HG03175 (cell line): ENCODE data around the gene ZNF710.
"Not testable (repeated sequence)": the region's sequence is repeated elsewhere in the genome, so short reads cannot be mapped to it uniquely, and the experiment has no call there.

Experiments
- ATAC-seq: cut with Tn5 transposase; IDR thresholded peaks from one replicate; pipeline ENCODE4 v1.9.1; 2021; ENCODE audit warnings: mild to moderate bottlenecking, moderate library complexity; ENCODE audit not compliant: unreplicated experiment

Gene ZNF710

DNA sequence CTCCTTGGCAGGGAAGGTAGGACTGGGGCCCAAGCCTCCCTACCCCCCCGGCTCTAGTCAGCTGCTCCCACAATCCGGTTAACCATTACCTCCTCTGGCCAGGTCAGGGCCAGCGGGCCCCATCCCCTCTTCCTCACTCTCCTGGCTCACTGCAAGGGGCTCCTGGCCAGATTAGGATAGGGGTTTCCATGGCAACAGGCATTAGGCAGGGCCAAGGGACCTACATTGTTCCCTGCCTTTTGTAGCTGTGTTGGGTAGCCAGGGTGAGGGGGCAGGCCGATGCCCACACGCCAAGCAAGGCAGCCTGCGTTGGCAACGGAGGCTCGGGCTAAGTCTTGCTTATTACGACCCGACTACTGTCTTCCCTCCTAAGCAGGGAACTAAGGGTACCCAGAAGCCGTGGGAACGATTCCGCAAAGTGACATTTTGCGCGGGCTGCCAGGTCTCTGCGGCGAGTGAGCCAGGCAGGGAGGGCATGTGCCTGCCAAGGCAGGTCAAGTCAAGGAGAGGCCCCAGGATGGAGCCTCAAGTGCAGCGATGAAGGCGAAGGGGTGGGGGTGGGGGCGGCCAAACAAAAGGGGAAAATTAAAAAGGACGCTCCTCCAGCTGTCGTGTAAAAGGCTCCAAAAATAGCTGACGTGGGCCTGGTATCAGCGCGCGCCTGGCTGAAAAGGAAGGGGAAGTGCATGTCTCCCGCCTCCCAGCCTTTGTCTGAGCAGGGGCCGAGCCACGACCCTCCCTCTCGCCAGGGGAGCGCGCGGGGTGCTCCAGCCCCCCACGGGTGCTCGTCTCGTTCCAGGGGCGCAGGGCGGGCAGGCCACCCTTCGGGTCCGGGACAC lies 100.2 kb downstream of the ZNF710 start:
- no peak for ATAC-seq

DNA sequence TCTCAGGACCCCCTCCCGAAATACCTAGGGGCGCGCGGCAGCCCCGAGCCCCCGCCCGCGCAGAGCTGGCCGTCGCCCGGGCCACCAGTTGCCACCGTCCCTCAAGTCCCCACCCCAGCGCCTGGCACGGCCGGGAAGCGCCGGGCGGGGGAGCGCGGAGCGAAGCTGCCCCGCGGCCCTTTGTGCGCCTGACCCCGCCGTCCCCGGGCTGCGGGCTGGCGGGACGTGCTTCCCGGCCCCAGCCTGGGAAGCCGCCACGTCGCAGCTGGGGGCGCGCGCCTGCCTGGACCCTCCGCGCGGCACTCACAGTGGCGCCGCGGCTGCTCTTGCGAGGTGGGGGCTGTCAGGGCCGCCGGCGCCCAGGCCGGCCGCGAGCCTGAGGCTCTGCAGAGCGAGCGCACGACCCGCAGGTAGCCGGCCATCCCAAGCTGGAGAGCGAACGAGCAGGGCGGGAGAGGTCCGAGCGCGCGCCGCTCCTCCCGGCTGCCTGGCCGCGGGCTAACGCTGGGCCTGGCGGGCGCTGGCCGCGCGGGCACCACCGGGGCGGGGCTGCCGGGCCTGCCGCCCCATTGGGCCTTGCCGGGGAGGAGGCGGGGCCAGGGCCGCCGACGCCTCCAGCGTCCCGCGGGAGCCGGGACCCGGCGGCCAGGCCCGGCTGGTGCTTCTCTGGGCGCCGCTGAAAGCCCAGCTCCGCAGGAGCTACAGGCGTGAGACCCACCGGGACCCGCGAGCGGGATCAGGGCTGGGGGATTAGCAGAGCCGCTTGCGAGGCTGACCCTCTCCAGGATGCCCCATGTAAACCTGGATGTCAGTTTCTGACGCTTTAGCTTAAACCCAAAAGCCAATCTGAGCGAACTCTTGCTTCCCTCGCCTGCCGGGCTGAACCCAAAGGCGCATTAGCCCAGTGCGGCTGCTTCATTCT lies 101.1 kb downstream of the ZNF710 start, which contains the start of gene IDH2:
Gene IDH2, minus strand, starts transcription at position 500 of the 922 bp plus-strand sequence. Its CDS starts 78 bp downstream, at position 422.
- peak; percentile 72 for ATAC-seq

DNA sequence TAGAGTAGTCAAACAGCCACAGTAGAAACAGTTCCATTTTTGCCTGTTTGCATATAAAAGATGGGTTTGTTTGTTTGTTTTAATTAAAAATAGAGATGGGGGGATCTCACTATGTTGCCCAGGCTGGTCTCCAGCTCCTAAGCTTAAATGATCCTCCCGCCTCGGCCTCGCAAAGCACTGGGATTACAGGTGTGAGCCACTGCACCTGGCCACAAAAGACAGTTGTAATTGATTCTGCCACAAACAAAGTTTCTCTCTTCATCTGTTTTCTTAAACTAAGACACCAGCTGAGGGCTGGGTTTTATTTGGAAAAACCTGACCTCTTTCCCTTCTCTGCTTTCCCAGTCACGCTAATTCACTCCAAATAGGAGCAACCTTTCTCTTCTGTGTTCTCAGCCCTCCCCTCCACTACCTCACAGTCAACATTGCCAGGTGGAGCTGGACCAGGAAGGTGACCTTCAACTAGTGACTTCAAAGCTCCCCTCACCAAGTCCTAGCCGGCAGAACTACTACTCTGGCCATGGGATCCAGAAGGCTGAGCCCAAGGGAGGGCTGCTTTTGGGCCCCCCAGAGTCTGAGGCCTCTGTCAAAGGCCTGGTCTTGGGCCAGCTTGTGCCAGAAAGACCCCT lies 102.7 kb downstream of the ZNF710 start:
- no peak for ATAC-seq

DNA sequence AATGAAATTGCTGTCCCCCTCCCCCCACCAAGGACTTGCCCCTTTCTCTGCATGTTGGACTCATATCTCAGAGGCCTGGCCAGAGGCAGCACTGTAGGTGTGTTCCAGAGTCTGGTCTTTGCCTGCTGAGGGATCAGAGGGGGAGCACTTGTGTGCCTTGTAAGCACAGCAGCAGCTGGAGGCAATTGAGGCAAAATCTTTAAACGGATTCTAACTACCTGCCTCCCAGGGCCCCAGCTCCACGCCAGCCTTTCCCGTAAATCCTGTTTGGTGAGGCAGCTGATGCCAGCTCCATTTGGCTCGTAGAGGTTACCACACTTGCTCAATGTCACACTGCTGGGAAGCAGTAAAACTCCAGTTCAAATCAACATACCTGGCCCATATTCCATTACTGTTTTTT lies 103.4 kb downstream of the ZNF710 start:
- no peak for ATAC-seq

DNA sequence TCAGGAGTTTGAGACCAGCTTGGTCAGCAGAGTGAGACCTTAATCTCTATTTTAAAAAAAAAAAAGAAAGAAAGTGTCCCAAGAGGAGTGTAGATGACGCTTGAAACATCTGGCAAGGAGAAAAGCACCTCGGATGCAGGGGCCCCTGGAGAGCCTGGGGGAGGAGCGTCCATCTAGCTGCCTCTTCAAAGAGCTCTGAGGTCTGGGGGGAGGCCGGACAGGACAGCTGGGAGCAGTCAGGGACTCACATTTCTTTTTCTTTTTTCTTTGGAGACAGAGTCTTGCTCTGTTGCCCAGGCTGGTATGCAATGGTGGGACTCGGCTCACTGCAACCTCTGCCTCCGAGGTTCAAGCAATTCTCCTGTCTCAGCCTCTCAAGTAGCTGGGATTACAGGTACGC lies 104.4 kb downstream of the ZNF710 start:
- ATAC-seq, result no peak

DNA sequence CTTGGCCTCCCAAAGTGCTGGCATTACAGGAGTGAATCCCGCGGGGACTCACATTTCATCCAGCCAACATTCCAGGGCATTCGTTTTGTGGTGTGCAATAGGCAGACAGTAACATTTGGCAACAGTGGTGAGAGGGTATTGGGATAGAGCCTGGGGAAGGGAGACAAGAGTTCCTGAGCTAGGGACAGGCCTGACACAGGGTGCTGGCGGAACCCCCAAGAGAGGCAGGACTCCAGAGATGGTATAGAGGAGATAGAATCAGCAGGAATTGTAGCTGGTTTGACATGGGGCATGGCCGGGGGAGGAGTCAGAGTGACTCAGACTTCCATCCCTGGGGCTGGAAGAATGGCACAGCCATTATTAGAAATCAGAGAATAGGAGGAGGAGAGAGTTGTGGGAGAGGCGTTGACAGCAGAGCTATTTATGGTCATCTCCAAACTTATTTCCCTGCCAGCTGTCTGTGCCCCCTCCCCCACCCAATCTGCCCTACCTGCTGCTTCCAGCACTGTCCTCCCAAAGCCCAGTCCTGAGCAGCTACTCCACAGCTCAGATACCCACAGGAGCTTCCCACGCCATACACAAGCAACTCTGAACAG lies 105.5 kb downstream of the ZNF710 start:
- no peak for ATAC-seq

DNA sequence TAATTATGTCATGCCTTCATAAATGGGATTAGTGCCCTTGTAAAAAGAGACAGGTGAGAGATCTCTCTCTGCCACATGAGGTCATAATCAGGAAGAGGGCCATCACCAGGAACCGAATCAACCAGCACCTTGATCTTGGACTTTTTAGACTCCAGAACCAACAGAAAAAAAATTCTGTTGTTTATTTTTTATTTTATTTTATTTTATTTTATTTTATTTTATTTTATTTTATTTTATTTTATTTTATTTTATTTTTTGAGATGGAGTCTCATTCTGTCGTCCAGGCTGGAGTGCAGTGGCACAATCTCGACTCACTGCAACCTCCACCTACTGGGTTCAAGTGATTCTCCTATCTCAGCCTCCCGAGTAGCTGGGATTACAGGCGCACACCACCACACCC lies 106.9 kb downstream of the ZNF710 start:
- ATAC-seq, result not testable (repeated sequence)

DNA sequence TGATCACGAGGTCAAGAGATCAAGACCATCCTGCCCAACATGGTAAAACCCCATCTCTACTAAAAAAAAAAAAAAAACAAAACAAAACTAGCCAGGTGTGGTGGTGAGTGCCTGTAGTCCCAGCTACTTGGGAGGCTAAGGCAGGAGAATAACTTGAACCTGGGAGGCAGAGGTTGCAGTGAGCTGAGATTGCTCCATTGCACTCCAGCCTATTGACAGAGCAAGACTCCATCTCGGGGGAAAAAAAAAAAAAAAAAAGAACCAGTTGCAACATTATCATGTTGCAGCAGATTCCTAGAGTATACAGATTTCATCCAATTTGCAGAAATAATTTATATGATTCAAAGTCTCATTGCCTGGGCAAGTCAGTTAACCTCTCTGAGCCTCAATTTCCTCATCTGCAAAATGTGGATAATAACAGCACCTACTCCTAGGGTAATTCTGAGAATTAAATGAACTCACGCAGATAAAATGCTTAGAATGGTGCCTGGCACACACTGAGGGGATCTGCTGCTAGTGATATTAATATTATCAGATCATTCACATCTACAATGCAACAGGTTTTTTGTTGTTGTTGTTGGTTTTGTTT lies 108.1 kb downstream of the ZNF710 start:
- not testable (repeated sequence) for ATAC-seq

DNA sequence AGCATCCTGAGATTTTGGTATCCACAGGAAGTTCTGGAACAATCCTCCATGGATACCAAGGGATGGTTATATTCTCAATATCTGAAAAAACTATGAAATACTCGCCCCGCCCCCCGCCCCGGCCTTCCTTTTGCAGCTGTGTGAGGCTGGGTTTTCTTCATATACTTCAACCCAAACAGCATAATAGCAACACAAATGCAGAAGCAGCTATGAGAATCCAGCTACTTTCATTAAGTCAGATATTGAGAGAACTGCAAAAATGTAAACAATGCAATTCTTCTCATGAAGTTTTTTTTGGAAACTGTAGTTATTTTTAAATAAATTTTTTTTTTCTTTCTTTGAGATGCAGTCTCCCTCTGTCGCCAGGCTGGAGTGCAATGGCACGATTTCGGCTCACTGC lies 112.0 kb downstream of the ZNF710 start:
- ATAC-seq, result no peak

DNA sequence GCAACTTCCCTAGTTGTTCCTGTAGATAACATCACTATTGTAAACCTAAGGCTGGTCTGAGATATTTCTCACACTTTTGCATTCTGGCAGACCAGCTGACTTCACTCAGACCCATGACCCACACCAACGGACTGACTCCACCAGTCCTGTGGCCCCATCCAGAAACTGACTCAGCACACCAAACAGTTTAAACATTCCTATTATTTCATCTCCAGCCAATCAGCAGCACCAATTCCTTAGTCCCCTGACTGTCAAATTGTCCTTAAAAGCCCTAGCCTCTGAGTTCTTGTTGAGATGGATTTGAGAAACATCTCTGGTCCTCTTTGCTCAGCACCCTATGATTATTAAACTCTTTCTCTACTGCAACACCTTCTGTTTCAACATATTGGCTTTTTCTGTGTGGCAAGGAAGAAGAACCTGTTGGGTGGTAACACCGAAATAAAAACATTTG lies 113.4 kb downstream of the ZNF710 start:
- ATAC-seq, result no peak

DNA sequence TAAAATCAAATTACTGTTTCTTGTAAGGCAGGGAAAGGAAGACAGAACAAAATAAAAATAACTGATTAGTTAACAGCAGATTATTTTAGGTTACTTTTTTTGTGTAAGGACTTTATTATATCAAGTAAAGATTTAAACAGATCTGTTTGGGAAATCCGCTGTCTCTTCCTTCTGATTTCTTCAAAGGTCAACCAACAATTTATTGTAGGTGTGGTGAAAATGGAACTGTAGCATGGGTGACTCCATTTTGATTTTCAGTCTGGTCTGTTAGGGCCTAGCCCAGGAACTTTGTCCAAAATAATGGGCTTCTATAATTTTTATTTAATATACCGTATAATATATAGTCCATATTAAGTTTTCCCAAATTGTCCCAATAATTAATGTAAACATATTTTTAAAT lies 114.7 kb downstream of the ZNF710 start:
- no peak for ATAC-seq

DNA sequence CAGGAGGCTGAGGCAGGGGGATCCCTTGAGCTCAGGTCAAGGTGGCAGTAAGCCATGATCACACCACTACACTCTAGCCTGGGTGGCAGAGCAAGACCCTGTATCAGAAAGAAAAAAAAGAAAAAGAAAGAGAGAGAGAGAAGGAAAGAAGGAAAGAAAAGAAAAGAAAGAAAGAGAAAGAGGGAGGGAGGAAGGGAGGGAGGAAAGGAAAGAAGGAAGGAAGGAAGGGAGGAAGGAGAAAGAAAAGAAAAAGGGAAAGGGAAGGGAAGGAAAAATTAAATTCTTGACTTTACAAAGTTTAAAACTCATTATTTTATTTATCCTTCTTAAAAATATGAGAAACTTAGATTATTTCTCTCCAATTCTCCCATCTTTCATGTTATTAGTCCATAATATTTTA lies 118.2 kb downstream of the ZNF710 start:
- ATAC-seq, result no peak

DNA sequence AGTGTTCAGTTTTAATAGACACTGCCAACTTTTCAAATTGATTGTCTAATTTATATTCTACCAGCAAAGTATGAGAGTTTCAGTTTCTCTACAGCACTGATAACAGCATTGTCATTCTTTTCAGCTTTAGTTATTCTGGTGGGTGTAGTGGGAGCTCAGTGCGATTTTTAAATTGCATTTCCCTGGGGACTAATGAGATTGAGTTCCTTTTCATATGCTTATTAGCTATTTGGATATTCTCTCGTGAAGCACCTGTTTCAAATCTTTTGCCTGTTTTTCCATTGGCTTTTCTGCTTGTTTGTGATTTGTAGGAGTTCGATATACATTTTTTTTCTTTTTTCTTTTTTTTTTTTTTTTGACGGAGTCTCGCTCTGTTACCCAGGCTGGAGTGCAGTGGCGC lies 120.0 kb downstream of the ZNF710 start:
- no peak for ATAC-seq

DNA sequence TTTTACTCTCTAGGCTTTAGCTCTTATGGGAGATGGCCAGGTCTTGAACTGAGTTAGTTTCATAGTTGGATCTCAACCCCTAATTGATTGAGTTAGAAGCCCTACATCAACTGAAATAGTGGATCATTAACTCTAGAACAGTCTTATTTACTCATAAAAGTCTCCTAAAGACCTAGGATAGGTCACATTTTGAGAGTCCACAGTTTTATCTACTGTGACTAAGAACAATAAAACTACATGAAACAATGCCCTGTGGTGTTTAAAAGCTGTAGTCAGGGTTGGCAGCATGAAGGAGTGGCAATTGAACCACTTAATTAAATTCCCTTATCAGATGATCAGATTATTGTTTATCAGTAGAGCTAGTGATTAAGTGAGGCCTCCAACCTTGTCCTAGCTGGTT lies 123.4 kb downstream of the ZNF710 start:
- ATAC-seq, result no peak

DNA sequence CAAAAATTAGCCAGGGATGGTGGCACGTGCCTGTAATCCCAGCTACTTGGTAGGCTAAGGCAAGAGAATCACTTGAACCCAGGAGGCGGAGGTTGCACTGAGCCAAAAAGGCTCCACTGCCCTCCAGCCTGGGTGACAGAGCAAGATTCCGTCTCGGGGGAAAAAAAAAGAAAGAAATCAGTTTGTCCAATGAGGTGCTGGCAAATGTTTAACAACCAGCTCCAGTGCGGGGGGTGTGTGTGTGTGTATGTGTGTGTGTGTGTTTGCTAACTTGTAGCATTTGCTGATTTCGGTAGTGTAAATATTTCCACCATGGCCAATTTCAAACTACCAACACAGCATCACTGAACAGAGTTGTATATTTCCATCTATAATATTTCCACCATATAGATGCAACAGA lies 124.9 kb downstream of the ZNF710 start:
- ATAC-seq, result no peak

DNA sequence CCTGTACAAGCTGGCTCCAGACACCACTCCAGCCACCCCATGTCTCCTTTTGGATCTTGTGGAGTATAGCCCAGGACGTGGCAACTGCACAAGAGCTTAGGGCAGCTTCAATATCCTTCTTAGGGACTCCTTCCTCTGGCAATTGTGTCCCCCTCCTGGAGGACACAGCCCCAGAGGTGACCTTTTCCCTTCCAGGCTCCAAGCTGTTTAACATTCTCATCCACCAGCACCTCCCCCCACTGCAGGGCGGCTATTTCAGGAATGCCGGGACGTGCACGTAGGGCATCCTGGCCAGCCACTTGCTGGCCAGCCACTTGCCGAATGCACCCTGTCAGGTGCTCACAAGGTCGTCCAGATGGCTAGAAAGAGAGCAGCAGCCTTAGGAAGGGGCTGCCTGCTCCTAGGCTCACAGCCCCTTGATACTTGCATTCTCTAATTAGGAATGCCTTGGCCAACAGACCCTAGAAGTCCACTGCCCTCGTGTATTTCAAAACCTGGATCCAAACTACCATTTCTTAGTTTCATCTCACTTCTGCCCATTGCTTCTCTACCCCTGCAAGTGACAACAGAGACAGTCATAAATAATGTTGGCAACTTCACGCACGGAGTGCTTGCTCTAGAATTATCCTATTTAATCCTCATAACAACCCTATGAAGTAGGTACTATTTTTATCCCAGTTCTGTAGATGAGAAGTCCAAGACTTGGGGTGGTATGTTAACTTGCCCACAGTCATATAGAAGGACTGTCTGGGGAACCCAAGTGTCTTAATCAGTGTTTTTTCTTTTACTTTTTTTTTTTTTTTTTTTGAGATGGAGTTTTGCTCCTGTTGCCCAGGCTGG lies 125.7 kb downstream of the ZNF710 start:
- no peak for ATAC-seq

DNA sequence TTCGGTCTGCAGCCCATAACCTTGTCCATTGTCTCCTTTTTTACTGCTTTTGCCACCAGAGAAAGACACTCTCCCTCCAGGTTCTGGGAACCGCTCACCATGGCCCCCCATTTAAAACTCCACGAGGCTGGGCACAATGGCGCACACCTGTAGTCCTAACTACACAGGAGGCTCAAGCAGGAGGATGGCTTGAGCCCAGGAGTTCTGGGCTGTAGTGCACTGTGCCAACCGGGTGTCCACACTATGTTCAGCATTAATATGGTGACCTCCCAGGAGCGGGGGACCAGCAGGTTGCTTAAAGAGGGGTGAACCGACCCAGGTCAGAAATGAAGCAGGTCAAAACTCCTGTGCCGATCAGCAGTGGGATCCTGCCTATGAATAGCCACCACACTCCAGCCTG lies 129.2 kb downstream of the ZNF710 start:
- no peak for ATAC-seq
